Activated B cell treated with CpG ODN at 0.5 μM for 24 hours (primary cell): ENCODE measurements around the gene CTNND2. TPM values are rescaled to one million over a fixed set of nuclear protein-coding genes. Genes with fewer than 3 reads are reported as not detected.

Experiments
- ATAC-seq: fragments of 200-7000 bp; cut with Tn5 transposase; one replicate; pipeline ENCODE4 v1.10.0; 2021; ENCODE audit warnings: low read depth, mild to moderate bottlenecking, moderate library complexity
- CTCF ChIA-PET: fragments of 350-600 bp; sonication (Branson Sonifier 250); formaldehyde crosslinking; loops from one replicate; lab custom pipeline; 2021; ENCODE audit warnings: antibody characterized with exemption; lab: Charles Lee
- POLR2A ChIA-PET: fragments of 350-600 bp; sonication (Branson Sonifier 250); formaldehyde crosslinking; loops from one replicate; lab custom pipeline; 2021; ENCODE audit warnings: antibody characterized with exemption; lab: Charles Lee
- DNase-seq: peaks from one replicate; pipeline ENCODE4 v3.0.0; 2022
- H3K27ac Mint-ChIP-seq: one replicate; pipeline ENCODE4 v1.8.0; 2020; ENCODE audit warnings: mixed read lengths
- H3K27me3 Mint-ChIP-seq: one replicate; pipeline ENCODE4 v1.8.0; 2021; ENCODE audit warnings: mixed read lengths
- H3K36me3 Mint-ChIP-seq: one replicate; pipeline ENCODE4 v1.8.0; 2021; ENCODE audit warnings: low read depth, mixed read lengths
- H3K4me1 Mint-ChIP-seq: one replicate; pipeline ENCODE4 v1.8.0; 2021; ENCODE audit warnings: mixed read lengths
- H3K4me3 Mint-ChIP-seq: one replicate; pipeline ENCODE4 v1.8.0; 2020; ENCODE audit warnings: mild to moderate bottlenecking, mixed read lengths
- H3K9me3 Mint-ChIP-seq: one replicate; pipeline ENCODE4 v1.8.0; 2020; ENCODE audit warnings: mixed read lengths
- intact Hi-C: fragments of 100-400 bp; cut with micrococcal nuclease; formaldehyde crosslinking; loops from one replicate; pipeline ENCODE4 v1.15.1; 2024
- total RNA-seq: library from RNA; stranded (reverse); gene quantifications from 2 replicates; pipeline ENCODE4 v1.2.3, GENCODE V29; 2022
- TF ChIP-seq, protein P1 (sequence below): fragments of 200-600 bp; IDR thresholded peaks from one replicate; pipeline ENCODE4 v1.8.0; 2022; ENCODE audit warnings: antibody characterized with exemption, mild to moderate bottlenecking

Gene CTNND2
- total RNA-seq, 1 donor from 2014 or later = not detected

DNA sequence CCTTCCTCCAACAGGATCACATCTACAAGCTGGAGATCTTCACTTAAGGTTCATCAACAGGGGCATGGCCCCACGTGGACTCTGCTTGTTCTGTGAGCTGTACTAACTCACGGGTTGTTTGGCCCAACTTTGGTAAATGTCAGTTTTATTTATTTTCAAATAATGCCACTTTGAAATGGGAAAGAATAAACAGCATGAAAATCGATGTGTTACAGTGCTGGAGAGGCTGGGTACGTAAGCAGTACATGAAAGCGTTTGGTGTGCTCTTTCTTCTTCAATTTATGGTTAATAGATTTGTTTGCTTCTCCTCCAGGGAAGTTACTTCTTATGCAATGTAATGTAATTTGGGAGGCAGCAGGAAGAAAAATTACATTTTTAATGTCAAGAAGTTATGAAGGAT is 753.3 kb downstream of the CTNND2 start:
- H3K4me3 Mint-ChIP-seq = no peak overlapping the region
- H3K36me3 Mint-ChIP-seq = no peaks in the 10 kb centered on the region
- H3K4me1 Mint-ChIP-seq = no peaks in the 10 kb centered on the region
- no peak overlapping the region for H3K27ac Mint-ChIP-seq
- CTCF ChIA-PET = no interaction called here
- DNase-seq (no peak), ATAC-seq (no peak)
- H3K27me3 Mint-ChIP-seq = peaks cover 7% of the 10 kb centered on the region
- POLR2A ChIA-PET = no interaction called here
- H3K9me3 Mint-ChIP-seq = no peaks in the 10 kb centered on the region
- intact Hi-C loops = no loop called here
- TF ChIP-seq, protein P1, sequence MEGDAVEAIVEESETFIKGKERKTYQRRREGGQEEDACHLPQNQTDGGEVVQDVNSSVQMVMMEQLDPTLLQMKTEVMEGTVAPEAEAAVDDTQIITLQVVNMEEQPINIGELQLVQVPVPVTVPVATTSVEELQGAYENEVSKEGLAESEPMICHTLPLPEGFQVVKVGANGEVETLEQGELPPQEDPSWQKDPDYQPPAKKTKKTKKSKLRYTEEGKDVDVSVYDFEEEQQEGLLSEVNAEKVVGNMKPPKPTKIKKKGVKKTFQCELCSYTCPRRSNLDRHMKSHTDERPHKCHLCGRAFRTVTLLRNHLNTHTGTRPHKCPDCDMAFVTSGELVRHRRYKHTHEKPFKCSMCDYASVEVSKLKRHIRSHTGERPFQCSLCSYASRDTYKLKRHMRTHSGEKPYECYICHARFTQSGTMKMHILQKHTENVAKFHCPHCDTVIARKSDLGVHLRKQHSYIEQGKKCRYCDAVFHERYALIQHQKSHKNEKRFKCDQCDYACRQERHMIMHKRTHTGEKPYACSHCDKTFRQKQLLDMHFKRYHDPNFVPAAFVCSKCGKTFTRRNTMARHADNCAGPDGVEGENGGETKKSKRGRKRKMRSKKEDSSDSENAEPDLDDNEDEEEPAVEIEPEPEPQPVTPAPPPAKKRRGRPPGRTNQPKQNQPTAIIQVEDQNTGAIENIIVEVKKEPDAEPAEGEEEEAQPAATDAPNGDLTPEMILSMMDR = no peak

DNA sequence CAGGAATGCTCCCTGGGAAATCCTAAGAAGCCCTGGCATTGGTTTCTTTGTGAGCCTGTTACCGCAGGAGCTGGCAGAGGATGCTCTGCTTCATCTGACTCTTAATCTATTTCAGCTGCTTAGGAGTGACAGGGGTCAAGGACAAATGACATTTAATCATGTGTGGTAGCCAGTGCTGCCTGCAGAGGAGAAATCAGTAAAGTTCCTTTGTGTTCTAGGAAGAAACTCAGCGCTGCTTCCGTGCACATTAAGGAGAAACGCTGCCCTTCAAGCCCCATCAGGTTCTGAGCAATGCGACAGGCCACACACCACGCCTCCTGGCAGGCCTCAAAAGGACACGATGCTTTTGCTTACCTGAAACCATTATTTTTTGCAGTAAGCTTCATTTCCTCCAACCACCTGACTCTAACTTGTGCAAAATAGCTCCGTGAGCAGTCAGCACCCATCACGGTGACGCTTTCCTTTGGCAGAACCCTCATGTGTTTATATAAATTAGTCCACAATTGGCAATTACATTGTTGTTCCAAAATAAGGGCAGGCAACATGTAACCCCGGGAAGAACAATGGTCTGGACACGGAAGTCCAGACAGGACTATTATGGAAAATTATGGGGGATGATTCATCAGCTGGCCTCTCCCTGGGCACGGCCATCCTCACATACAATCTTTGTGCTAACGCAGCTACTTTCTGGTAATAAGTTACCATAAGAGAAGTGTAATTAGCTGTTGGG is 755.3 kb downstream of the CTNND2 start:
- TF ChIP-seq, protein P1 = no peak
- peaks cover 2% of the 10 kb centered on the region for H3K4me1 Mint-ChIP-seq
- no peaks in the 10 kb centered on the region for H3K9me3 Mint-ChIP-seq
- H3K27ac Mint-ChIP-seq = no peak overlapping the region
- no peak overlapping the region for H3K4me3 Mint-ChIP-seq
- ChIA-PET CTCF (no interaction called here), POLR2A (no interaction called here)
- H3K36me3 Mint-ChIP-seq = no peaks in the 10 kb centered on the region
- DNase-seq = no peak
- intact Hi-C loops = no loop called here
- ATAC-seq = no peak
- H3K27me3 Mint-ChIP-seq = peaks cover 4% of the 10 kb centered on the region

DNA sequence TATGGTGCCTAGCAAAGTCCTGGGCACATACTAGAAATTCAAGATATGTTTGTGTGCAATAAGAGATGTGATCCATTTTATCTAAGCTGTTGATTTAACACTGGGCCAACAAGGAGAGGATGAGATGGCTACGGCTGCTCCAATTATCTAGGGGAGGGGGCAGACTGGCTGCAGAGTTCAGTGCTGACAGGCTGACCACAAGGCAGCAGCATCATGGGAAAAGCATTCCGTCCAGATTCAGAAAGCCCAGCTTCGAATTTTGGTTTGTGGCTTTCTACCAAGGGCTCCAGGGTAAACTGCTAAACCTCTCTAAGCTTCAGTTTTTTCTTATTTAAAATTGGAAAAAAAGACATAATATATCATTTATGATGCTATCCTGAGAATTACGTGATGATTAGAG is 758.1 kb downstream of the CTNND2 start:
- Mint-ChIP-seq H3K27ac (no peak overlapping the region), H3K36me3 (no peaks in the 10 kb centered on the region), H3K9me3 (no peaks in the 10 kb centered on the region), H3K4me3 (no peak overlapping the region), H3K4me1 (peaks cover 5% of the 10 kb centered on the region), H3K27me3 (no peaks in the 10 kb centered on the region)
- CTCF ChIA-PET = no interaction called here
- TF ChIP-seq, protein P1 = no peak
- ATAC-seq (no peak), DNase-seq (no peak)
- POLR2A ChIA-PET = no interaction called here
- intact Hi-C loops = no loop called here

DNA sequence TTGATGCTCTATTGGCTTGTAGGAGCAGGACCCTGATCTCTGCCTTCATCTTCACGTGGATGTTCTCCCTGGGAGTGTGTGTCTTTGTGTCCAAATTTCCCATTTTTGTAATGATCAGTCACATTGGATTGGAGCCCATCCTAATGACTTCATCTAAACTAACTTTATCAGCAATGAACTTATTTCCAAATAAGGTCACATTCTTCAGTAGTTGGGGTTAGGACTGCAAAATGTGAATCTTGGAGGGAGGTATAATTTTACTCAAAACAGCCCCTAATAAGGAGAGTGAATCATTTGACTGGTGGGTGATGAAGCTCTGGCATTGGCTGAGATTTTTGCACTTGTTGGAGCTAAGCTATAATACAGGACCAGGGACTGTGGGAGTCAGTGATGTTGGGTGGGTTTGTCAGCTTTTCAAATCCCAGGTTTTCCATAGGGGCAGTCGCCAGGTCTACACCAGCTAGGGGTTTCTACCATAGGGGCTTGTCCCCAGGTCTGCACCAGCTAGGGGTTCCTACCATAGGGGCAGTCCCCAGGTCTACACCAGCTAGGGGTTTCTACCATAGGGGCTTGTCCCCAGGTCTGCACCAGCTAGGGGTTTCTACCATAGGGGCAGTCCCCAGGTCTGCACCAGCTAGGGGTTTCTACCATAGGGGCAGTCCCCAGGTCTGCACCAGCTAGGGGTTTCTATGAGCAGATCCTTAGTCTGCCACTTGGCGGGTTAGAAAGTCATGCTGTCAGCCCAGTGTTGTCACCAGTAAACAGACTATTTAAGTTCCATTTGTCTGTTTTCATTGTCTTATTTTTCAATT is 760.6 kb downstream of the CTNND2 start:
- ATAC-seq = peak; percentile 85
- peaks cover 5% of the 10 kb centered on the region for H3K4me1 Mint-ChIP-seq
- H3K27ac Mint-ChIP-seq = no peak overlapping the region
- DNase-seq = peak; percentile 19
- TF ChIP-seq, protein P1 = no peak
- H3K27me3 Mint-ChIP-seq = no peaks in the 10 kb centered on the region
- intact Hi-C loops = no loop called here
- H3K9me3 Mint-ChIP-seq = no peaks in the 10 kb centered on the region
- H3K4me3 Mint-ChIP-seq = no peak overlapping the region
- no peaks in the 10 kb centered on the region for H3K36me3 Mint-ChIP-seq
- POLR2A ChIA-PET = no interaction called here
- CTCF ChIA-PET = no interaction called here

DNA sequence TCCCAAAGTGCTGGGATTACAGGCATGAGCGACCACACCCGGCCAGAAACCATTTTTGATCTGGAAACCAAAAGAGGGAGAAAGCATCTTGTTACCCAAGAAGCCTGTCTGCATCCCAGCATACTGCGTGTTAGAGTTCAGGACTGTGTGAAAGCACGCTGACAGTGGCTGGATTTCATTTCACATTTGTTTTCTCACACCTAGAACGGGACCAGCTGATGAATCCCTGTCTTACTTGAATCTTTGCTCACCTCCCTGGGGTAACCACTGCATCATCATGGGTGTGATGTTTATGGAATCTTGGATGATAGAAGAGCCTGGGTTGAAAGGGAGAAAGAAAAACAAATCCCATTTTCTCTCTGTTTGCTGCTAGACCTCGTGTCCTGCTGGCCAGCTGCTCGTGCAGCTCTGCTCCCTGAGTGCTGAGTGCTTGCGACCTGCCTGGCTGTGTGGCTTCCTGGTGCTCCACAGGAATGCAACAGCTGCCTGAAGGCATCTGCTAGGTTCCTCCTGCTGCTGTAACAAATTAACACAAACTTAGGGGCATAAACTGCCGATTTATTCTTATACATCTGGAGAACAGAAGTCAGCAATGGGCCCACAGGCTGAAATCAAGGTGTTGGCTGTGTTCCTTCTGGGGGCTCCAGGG is 764.9 kb downstream of the CTNND2 start:
- TF ChIP-seq, protein P1 = no peak
- Mint-ChIP-seq H3K36me3 (no peaks in the 10 kb centered on the region), H3K27ac (no peak overlapping the region), H3K4me1 (peaks cover 5% of the 10 kb centered on the region), H3K4me3 (no peak overlapping the region), H3K27me3 (no peaks in the 10 kb centered on the region), H3K9me3 (no peaks in the 10 kb centered on the region)
- no peak for DNase-seq
- CTCF ChIA-PET = no interaction called here
- POLR2A ChIA-PET = no interaction called here
- no peak for ATAC-seq
- intact Hi-C loops = no loop called here
